Activated CD8-positive, alpha-beta memory T cell treated with anti-CD3 and anti-CD28 coated beads, Interleukin-2, amount 50 U/mL, for 24 hours (primary cell): Measurements from ENCODE around the gene COLEC11.
"Not testable (repeated sequence)": the region's sequence is repeated elsewhere in the genome, so short reads cannot be mapped to it uniquely, and the experiment has no call there.

ENCODE experiments used
- DNase-seq: peaks from one replicate; pipeline ENCODE4 v3.0.0-alpha.2; 2020; ENCODE audit errors: extremely low read depth

The COLEC11 gene

DNA sequence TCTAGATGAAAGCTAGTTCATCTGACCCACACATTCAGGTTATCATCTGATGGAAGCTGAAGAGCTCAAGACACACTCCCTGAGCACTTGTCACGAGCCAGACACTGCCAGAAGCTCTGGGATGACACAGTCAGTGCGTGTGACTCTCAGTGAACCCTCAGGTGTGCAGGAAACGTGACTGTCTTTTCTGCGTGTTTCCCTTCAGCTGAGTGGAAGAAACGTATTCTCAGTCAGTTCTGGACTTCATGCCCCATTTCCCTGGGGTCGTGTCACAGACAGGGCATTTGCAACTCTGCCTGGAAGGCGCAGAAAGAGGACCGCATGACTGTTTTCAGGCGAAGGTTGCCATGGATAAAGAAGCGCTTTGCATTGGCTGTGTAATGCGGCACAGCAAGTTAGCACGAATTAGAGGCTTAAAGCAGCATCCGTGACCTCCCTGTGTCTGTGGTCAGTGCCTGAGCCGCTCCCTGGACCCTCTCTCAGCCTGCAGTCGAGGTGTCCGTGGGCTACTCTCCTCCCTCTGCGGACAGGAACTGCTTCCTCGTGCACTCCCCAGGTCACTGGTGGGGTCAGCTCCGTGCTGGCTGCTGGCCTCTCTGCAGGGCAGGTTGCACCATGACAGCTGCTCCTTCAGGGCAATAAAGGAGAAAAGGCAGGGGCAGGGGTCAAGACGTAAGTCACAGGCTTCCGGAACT, 59.8 kb downstream of the COLEC11 start:
- no peak for DNase-seq

DNA sequence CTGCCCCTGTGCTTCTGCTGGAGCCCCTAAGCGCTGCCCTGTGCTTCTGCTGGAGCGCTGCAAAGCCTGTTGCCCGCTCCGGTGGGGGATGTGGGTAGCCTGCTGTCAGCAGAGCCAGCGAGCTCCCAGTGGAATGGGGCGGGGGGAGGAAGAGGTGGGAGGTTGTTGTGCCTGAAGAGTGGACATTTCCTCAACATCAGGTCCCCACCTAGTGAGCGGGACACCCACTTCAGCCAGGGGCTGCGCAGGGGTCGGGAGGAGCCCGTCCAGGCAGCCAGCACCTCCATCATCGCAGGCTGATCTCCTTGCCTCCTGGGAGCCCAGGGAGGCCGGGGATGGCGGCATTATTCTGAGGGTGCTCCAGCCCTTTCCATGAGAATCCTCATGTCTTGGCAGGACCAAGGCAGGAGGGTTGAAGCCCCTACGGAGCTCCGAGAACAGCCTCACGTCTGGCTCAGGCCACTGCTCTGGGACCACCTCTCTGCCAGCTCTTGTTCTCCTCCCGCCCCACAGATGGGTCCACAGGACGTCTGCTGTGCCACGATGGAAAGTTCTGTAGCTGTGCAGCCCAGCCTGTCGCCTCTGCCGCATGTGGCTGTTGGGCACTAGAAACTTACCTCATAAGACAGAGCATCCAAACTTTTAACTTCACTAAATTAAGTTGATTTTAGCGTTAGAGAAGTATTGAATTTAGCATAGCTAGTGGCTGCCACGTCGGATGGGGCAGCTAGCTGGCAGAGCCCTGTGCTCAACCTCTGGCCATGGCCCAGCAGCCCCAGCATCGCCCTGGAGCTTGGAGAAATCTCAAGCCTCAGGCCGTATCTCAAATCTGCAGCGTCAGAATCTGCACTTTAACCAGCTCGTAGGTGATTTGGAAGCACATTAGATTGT, 61.2 kb downstream of the COLEC11 start:
- DNase-seq, result no peak

GRCh38 chr2:3656762-3657721, 62.1 kb downstream of the COLEC11 start:
- DNase-seq, result no peak

- no peak for DNase-seq
Measured at GRCh38 chr2:3657881-3658280, 63.0 kb downstream of the COLEC11 start, which contains the start of gene ALLC. Gene ALLC (plus strand): TSS chr2:3658200. CDS start chr2:3671158, 12,958 bp downstream.

GRCh38 chr2:3659447-3660432, 64.8 kb downstream of the COLEC11 start:
- no peak for DNase-seq

DNA sequence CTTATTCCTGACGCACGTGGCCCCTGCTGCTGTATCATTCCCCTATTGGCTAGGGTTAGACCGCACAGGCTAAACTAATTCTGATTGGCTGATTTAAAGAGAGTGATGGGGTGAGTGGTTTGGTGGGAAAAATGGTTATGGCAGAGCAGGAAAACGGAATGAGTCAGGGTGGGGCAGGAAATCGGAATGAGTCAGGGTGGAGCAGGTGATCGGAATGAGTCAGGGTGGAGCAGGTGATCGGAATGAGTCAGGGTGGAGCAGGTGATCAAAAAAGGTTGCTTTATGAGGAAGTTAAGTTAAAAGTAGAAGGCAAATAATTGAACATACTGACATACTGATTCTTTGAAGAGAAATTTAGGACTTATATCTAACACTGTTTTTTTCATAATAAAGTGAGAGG, 65.7 kb downstream of the COLEC11 start:
- DNase-seq, result not testable (repeated sequence)

DNA sequence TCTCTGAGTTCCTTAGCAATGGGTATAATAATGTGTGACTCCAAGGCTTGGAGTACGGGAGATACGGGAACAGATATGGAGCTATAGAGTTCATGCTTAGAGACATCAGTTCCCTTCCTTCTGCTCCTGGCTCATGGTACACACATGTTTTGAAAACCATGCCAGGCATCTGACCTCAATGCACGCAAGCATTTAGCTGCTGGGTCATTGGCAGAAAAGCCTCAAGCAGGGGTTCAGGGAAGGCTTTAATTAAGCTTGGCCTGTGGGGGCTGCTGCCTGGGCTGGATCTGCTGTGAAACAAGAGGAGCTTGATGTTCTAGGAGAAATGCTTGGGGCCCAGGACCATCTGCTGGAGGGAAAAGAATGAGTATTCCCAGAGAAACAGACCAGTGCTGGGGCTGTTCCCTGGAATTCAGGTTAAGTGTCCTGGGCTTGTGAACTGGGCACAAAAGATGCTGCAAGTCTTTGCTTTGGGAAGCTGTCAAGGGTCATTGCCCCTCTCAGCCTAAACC, 66.3 kb downstream of the COLEC11 start:
- no peak for DNase-seq

GRCh38 chr2:3662239-3662638, 67.3 kb downstream of the COLEC11 start:
- DNase-seq, result no peak

DNA sequence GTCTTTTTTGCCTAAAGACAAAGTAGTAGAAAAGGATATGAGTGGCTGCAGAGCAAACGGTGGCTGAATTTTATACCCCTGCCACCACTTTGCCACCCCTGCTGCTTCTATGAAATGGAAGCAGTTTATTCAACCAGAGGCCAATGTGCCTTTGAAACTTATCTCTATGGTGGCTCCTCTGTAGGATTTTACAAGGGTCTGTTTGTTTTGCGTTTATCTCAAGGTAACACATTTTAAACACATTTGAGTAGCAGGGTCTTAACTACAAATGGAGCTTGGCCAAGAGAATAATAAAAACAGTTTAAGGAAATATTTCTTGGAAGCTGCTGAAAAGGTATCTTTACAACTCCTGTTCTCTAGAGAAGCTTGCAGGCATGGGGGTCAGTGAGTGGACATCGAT, 69.2 kb downstream of the COLEC11 start:
- DNase-seq, result no peak

- no peak for DNase-seq
Measured at GRCh38 chr2:3664925-3665324, 70.0 kb downstream of the COLEC11 start.

DNA sequence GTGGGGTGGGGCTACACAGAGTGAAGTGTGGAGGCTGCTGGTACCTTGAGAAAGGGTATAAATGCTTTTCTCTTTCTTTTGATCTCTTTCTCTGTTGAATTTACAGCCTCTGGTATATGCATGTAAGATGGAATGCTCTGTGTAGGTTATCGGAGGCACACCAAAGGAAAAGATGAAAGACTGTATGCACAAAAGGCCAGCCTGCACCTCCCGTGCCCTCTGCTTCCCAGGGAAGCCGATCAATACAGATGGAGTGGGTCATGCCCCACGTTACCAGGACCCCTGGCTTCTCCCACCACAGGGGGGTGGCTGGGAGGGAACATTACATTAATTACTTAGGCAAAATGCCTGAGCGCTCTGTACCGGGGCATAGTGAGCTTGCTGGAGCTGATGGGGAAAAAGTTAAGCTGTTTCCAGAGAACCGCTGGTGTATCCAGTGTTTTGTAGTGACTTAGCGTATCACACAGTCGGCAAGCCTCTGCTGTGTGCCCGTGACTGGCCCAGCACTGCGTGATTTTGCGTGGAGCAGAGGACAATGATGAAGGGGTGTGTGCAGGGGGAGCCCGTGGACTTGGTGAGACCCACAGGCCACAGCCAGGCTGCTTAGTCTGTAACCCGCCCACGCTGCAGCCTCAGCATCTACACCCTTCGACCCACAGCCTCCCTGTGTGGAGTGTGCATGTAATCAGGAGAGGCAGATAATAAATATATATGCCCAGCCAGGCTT, 71.1 kb downstream of the COLEC11 start:
- DNase-seq, result no peak

DNA sequence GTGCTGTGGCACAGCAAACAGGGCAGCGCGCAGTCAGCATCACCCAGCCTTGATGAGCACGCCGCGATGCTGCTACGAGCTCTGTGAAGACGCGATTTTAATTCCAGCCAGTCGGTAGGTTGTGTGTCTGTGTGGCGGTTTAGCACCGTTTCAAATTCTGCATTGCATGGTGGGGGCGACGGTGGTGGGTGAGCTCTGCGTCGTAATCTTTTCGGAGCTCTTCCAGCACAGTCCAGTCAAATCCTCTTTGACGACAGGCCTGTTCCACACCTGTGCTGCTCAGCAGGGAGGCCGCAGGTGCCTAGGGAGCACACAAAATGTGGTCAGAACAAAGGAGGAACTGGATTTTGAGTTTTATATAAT, 71.7 kb downstream of the COLEC11 start:
- no peak for DNase-seq

DNA sequence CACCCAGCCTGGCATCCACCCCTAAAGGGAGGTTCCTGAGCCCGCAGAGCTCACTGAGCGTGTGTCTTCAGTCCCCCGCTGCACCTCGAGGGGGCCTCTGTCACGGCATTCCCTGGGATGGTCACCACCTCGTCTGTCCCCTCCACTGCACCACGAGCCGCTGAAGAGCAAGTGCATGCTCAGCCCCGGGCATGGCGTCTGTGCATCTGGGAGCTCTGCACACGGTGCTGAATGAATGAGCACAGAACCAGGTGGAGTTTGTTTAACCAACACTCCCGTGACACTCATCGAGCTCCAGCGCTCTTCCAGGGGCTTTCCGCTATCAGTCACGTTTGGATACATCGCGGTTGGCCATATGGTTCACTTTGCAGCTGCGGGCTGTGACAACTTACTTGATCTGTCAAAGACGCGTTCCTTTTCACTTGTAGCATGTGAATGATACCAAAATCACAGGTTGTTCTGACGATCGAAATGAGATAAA, 72.3 kb downstream of the COLEC11 start:
- no peak for DNase-seq

DNA sequence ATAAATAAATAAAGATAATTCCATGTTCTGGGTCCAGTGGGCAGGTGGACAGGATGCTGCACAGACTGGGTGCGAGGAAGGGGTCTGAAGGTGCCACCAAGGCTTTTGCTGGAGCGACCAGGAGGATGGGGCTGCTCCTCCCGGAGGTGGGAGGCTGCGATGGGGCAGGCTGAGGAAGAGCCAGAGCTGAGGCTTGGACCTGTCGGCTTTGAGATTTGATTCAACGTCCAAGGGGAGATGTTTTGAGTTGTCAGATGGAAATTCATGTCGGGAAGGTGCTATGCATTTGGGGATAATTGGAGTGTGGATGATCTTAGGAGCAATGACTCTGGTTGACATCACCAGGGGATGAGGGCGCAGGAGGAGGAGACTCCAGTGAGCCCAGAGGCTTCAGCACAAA, 74.7 kb downstream of the COLEC11 start:
- no peak for DNase-seq

DNA sequence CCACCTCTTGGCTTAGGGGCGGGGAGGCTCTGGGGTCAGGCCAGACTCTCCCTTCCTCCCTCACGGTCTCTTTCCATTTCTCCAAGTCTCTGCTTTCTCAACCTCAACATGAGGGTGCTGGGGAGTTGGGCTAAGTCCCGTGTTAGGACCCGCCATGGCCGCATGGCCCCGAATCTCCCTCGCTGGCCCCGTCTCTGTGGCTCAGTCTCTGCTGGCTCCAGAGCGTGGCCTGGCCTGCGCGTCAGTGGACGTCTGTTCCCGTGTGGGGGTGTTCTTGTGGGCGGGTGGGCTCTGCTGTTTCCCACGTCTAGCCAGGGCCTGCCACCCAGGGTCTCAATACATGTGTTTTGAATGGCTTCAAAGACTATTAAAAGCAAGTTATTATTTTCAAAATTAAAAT, 75.5 kb downstream of the COLEC11 start:
- DNase-seq, result no peak

- DNase-seq, result no peak
Measured at GRCh38 chr2:3670941-3671340, 76.0 kb downstream of the COLEC11 start.

GRCh38 chr2:3672861-3673678, 78.2 kb downstream of the COLEC11 start:
- no peak for DNase-seq

DNA sequence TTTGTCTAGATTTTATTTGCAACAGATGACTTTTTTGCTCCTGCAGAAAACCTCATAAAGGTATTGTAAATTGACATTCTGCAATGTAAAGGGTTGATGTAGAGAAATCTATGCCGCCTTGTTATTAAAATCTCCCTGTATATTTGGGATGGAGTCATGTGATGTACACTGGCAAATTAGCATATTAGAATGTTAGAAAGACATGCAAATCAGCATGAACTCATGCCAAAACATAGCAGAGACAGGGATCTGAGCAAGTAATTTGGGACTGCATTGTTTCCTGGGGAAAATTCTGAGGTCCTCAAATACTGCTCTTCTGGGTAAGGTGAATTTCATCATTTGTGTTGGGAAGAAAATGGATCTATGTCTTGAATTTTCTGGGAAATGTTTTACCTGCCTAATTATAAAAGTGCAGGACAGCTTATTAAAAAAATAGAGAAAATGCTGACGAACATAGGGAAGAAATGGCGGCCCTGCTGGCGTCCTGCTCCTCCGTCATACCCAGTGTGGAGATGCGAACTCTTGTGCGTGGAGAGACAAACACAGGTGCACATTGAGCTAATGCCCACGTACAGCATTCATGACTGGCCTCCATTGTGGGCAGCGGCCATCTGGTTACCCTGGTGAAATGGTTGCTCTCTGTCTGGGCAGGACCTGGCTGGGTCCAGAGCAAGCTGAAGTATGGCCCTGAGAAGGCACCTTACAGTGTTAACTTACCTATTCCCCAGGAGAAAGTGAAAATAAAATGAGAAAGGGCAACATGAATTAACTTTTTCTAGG, 79.3 kb downstream of the COLEC11 start:
- no peak for DNase-seq
